DMS114 treated with DMSO at 0.1 percent for 48 hours (cell line): Measurements from ENCODE around the gene CCDC141.

Experiments
- DNase-seq: peaks from one replicate; lab custom pipeline; 2025; ENCODE audit not compliant: unreplicated experiment; lab: John Stamatoyannopoulos, UW

CCDC141 gene

GRCh38 chr2:178787155-178787554, 262.8 kb downstream of the CCDC141 start:
- no peak for DNase-seq

- DNase-seq: no peak
Observed at GRCh38 chr2:178783889-178784288, 266.0 kb downstream of the CCDC141 start.

DNA sequence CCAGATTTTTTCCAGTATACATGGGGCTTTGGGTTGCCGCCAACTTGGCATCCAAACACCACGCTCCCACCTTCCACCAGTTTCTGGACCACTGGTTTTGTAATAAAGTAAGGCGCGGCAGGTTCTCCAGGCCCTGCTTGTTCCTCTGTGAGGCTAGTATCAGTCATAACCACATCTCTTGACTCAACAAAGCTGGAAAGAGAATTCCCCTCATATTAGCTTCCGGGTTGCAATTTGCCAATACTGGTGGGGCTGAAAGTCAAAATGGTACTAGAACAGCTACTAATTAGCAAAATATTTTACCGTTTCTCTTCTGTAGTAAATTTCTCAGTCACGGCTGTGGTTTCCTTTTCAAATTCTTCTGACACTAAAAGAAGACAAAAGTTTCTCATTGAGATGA, 267.7 kb downstream of the CCDC141 start:
- no peak for DNase-seq
